Fibroblast of pulmonary artery (primary cell): Measurements from ENCODE around the gene SCYL1.
A peak's percentile ranks its signal among the peaks of the same experiment; 100 is the strongest.

ENCODE experiments used
- DNase-seq: peaks from one replicate; pipeline ENCODE4 v3.0.0-alpha.2; 2010; ENCODE audit warnings: low read depth
- H3K4me3 ChIP-seq: replicated peaks from 2 replicates; pipeline ENCODE4 v1.5.1; 2011; ENCODE audit warnings: low read depth, mild to moderate bottlenecking, control low read depth, low read length, moderate library complexity
- TF ChIP-seq, protein P1 (sequence below): IDR thresholded peaks from 2 replicates; pipeline ENCODE4 v1.5.1; 2011; ENCODE audit warnings: mild to moderate bottlenecking, control low read depth, low read length, inconsistent platforms; ENCODE audit errors: missing control alignments

The SCYL1 gene

DNA sequence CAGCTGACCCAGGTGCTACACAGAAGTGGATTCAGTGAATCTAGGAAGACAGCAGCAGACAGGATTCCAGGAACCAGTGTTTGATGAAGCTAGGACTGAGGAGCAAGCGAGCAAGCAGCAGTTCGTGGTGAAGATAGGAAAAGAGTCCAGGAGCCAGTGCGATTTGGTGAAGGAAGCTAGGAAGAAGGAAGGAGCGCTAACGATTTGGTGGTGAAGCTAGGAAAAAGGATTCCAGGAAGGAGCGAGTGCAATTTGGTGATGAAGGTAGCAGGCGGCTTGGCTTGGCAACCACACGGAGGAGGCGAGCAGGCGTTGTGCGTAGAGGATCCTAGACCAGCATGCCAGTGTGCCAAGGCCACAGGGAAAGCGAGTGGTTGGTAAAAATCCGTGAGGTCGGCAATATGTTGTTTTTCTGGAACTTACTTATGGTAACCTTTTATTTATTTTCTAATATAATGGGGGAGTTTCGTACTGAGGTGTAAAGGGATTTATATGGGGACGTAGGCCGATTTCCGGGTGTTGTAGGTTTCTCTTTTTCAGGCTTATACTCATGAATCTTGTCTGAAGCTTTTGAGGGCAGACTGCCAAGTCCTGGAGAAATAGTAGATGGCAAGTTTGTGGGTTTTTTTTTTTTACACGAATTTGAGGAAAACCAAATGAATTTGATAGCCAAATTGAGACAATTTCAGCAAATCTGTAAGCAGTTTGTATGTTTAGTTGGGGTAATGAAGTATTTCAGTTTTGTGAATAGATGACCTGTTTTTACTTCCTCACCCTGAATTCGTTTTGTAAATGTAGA is 24.3 kb upstream of the SCYL1 start:
- DNase-seq = peak; percentile 74
- peak overlapping the region; percentile 89 for H3K4me3 ChIP-seq

DNA sequence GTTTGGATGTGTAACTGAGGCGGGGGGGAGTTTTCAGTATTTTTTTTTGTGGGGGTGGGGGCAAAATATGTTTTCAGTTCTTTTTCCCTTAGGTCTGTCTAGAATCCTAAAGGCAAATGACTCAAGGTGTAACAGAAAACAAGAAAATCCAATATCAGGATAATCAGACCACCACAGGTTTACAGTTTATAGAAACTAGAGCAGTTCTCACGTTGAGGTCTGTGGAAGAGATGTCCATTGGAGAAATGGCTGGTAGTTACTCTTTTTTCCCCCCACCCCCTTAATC is 23.8 kb upstream of the SCYL1 start:
- no peak for DNase-seq
- TF ChIP-seq, protein P1, sequence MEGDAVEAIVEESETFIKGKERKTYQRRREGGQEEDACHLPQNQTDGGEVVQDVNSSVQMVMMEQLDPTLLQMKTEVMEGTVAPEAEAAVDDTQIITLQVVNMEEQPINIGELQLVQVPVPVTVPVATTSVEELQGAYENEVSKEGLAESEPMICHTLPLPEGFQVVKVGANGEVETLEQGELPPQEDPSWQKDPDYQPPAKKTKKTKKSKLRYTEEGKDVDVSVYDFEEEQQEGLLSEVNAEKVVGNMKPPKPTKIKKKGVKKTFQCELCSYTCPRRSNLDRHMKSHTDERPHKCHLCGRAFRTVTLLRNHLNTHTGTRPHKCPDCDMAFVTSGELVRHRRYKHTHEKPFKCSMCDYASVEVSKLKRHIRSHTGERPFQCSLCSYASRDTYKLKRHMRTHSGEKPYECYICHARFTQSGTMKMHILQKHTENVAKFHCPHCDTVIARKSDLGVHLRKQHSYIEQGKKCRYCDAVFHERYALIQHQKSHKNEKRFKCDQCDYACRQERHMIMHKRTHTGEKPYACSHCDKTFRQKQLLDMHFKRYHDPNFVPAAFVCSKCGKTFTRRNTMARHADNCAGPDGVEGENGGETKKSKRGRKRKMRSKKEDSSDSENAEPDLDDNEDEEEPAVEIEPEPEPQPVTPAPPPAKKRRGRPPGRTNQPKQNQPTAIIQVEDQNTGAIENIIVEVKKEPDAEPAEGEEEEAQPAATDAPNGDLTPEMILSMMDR = no peak
- peak overlapping the region; percentile 89 for H3K4me3 ChIP-seq

More for the DNA sequence above, 24.3 kb upstream of the SCYL1 start:
- TF ChIP-seq, protein P1 = no peak

DNA sequence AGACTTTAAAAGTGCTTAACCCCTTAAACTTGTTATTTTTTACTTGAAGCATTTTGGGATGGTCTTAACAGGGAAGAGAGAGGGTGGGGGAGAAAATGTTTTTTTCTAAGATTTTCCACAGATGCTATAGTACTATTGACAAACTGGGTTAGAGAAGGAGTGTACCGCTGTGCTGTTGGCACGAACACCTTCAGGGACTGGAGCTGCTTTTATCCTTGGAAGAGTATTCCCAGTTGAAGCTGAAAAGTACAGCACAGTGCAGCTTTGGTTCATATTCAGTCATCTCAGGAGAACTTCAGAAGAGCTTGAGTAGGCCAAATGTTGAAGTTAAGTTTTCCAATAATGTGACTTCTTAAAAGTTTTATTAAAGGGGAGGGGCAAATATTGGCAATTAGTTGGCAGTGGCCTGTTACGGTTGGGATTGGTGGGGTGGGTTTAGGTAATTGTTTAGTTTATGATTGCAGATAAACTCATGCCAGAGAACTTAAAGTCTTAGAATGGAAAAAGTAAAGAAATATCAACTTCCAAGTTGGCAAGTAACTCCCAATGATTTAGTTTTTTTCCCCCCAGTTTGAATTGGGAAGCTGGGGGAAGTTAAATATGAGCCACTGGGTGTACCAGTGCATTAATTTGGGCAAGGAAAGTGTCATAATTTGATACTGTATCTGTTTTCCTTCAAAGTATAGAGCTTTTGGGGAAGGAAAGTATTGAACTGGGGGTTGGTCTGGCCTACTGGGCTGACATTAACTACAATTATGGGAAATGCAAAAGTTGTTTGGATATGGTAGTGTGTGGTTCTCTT is 23.2 kb upstream of the SCYL1 start:
- TF ChIP-seq, protein P1 = no peak
- peak overlapping the region; percentile 89 for H3K4me3 ChIP-seq
- peak; percentile 77 for DNase-seq

DNA sequence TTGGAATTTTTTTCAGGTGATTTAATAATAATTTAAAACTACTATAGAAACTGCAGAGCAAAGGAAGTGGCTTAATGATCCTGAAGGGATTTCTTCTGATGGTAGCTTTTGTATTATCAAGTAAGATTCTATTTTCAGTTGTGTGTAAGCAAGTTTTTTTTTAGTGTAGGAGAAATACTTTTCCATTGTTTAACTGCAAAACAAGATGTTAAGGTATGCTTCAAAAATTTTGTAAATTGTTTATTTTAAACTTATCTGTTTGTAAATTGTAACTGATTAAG is 22.7 kb upstream of the SCYL1 start:
- DNase-seq = no peak
- TF ChIP-seq, protein P1 = no peak
- peak overlapping the region; percentile 89 for H3K4me3 ChIP-seq

DNA sequence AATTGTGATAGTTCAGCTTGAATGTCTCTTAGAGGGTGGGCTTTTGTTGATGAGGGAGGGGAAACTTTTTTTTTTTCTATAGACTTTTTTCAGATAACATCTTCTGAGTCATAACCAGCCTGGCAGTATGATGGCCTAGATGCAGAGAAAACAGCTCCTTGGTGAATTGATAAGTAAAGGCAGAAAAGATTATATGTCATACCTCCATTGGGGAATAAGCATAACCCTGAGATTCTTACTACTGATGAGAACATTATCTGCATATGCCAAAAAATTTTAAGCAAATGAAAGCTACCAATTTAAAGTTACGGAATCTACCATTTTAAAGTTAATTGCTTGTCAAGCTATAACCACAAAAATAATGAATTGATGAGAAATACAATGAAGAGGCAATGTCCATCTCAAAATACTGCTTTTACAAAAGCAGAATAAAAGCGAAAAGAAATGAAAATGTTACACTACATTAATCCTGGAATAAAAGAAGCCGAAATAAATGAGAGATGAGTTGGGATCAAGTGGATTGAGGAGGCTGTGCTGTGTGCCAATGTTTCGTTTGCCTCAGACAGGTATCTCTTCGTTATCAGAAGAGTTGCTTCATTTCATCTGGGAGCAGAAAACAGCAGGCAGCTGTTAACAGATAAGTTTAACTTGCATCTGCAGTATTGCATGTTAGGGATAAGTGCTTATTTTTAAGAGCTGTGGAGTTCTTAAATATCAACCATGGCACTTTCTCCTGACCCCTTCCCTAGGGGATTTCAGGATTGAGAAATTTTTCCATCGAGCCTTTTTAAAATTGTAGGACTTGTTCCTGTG is 22.1 kb upstream of the SCYL1 start:
- DNase-seq = peak; percentile 84
- H3K4me3 ChIP-seq = peak overlapping the region; percentile 89
- TF ChIP-seq, protein P1 = no peak

DNA sequence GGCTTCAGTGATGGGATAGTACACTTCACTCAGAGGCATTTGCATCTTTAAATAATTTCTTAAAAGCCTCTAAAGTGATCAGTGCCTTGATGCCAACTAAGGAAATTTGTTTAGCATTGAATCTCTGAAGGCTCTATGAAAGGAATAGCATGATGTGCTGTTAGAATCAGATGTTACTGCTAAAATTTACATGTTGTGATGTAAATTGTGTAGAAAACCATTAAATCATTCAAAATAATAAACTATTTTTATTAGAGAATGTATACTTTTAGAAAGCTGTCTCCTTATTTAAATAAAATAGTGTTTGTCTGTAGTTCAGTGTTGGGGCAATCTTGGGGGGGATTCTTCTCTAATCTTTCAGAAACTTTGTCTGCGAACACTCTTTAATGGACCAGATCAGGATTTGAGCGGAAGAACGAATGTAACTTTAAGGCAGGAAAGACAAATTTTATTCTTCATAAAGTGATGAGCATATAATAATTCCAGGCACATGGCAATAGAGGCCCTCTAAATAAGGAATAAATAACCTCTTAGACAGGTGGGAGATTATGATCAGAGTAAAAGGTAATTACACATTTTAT is 21.4 kb upstream of the SCYL1 start:
- TF ChIP-seq, protein P1 = no peak
- H3K4me3 ChIP-seq = peak overlapping the region; percentile 89
- peak; percentile 67 for DNase-seq
